ENCODE data around the gene ADAM22.
"Not testable (repeated sequence)": the region's sequence is repeated elsewhere in the genome, so short reads cannot be mapped to it uniquely, and the experiment has no call there.

ADAM22 gene

GRCh38 chr7:87933953-87934698, at the start of gene ADAM22:
ADAM22 (plus strand) TSS chr7:87934251; CDS start chr7:87934466, 215 bp downstream.
- DNase-seq: peak; percentile 92

- DNase-seq: no peak
Measured at GRCh38 chr7:87885018-87885417, 49.0 kb upstream of the ADAM22 start.

- DNase-seq: no peak
Measured at GRCh38 chr7:87886875-87887274, 47.2 kb upstream of the ADAM22 start.

GRCh38 chr7:87895363-87895762, 38.7 kb upstream of the ADAM22 start:
- no peak for DNase-seq

- DNase-seq: no peak
Measured at GRCh38 chr7:87899255-87899654, 34.8 kb upstream of the ADAM22 start.

GRCh38 chr7:87907136-87907906, 26.7 kb upstream of the ADAM22 start:
- DNase-seq: not testable (repeated sequence)

GRCh38 chr7:87908814-87909213, 25.2 kb upstream of the ADAM22 start:
- not testable (repeated sequence) for DNase-seq

- DNase-seq: no peak
Measured at GRCh38 chr7:87912121-87912520, 21.9 kb upstream of the ADAM22 start.

GRCh38 chr7:87918740-87919139, 15.3 kb upstream of the ADAM22 start:
- DNase-seq: no peak

- no peak for DNase-seq
Measured at GRCh38 chr7:87919875-87920274, 14.2 kb upstream of the ADAM22 start.

GRCh38 chr7:87920578-87920977, 13.5 kb upstream of the ADAM22 start:
- DNase-seq: no peak

GRCh38 chr7:87922759-87923395, 11.2 kb upstream of the ADAM22 start:
- not testable (repeated sequence) for DNase-seq

- no peak for DNase-seq
Measured at GRCh38 chr7:87926581-87927461, 7.2 kb upstream of the ADAM22 start.

- no peak for DNase-seq
Measured at GRCh38 chr7:87933605-87933952, 472 bp upstream of the ADAM22 start.

GRCh38 chr7:87934699-87935383, 790 bp downstream of the ADAM22 start:
- peak; percentile 75 for DNase-seq

- DNase-seq: no peak
Measured at GRCh38 chr7:87935384-87935706, 1.3 kb downstream of the ADAM22 start.

GRCh38 chr7:87941138-87941537, 7.1 kb downstream of the ADAM22 start:
- no peak for DNase-seq

- DNase-seq: no peak
Measured at GRCh38 chr7:87944547-87944946, 10.5 kb downstream of the ADAM22 start.

- DNase-seq: not testable (repeated sequence)
Measured at GRCh38 chr7:87945926-87946325, 11.9 kb downstream of the ADAM22 start.

- no peak for DNase-seq
Measured at GRCh38 chr7:87948371-87948770, 14.3 kb downstream of the ADAM22 start.

- no peak for DNase-seq
Measured at GRCh38 chr7:87959336-87959735, 25.3 kb downstream of the ADAM22 start.

- no peak for DNase-seq
Measured at GRCh38 chr7:87960239-87960638, 26.2 kb downstream of the ADAM22 start.
